IMR-90 (cell line): ENCODE data around the gene TMOD2. TPM values are rescaled to one million over a fixed set of nuclear protein-coding genes. Genes with fewer than 3 reads are reported as not detected.

Experiments used
- ATAC-seq: fragments of 200-7000 bp; cut with Tn5 transposase; 2 replicates; pipeline ENCODE4 v1.9.1; 2020; ENCODE audit warnings: low read depth, mild to moderate bottlenecking, moderate library complexity
- BruUV-seq: library from RNA; stranded (reverse); fragments of 400-500 nt; replicated peaks from 2 replicates; lab custom pipeline; 2021; lab: Mats Ljungman, UMichigan
- CTCF ChIA-PET: fragments of 300-600 bp; formaldehyde crosslinking; extraction: SDS; loops from one replicate; lab custom pipeline; 2021; ENCODE audit warnings: antibody characterized with exemption; lab: Yijun Ruan, JAX
- POLR2A ChIA-PET: fragments of 300-600 bp; sonication (Branson Sonifier 250); formaldehyde crosslinking; loops from one replicate; lab custom pipeline; 2022; ENCODE audit warnings: antibody characterized with exemption; ENCODE audit not compliant: unreplicated experiment; lab: Charles Lee
- DNase-seq: peaks from one replicate; pipeline ENCODE4 v3.0.0; 2013
- H2AFZ ChIP-seq: replicated peaks from 2 replicates; pipeline ENCODE3; 2013; ENCODE audit warnings: low read length, mild to moderate bottlenecking; ENCODE audit not compliant: poor library complexity
- H2AK5ac ChIP-seq: 2 replicates; pipeline ENCODE4 v1.6.1; 2013; ENCODE audit warnings: low read depth, low read length, inconsistent platforms
- H2AK9ac ChIP-seq: replicated peaks from 2 replicates; pipeline ENCODE3; 2013; ENCODE audit warnings: mild to moderate bottlenecking, low read depth, low read length, moderate library complexity; ENCODE audit not compliant: poor library complexity
- H2BK120ac ChIP-seq: 2 replicates; pipeline ENCODE4 v1.6.1; 2013; ENCODE audit warnings: low read depth, low read length, inconsistent platforms
- H2BK15ac ChIP-seq: 3 replicates; pipeline ENCODE4 v1.6.1; 2013; ENCODE audit warnings: low read depth, low read length, inconsistent platforms
- H2BK20ac ChIP-seq: 2 replicates; pipeline ENCODE4 v1.6.1; 2013; ENCODE audit warnings: low read depth, mild to moderate bottlenecking, inconsistent platforms, low read length, moderate library complexity
- H2BK5ac ChIP-seq: 2 replicates; pipeline ENCODE4 v1.6.1; 2013; ENCODE audit warnings: mild to moderate bottlenecking, low read depth, low read length, inconsistent platforms; ENCODE audit not compliant: poor library complexity, severe bottlenecking
- H3K14ac ChIP-seq: replicated peaks from 2 replicates; pipeline ENCODE4 v1.6.1; 2013; ENCODE audit warnings: low read depth, low read length, inconsistent platforms
- H3K18ac ChIP-seq: 2 replicates; pipeline ENCODE4 v1.6.1; 2013; ENCODE audit warnings: low read depth, low read length, control low read depth
- H3K23ac ChIP-seq: 2 replicates; pipeline ENCODE4 v1.6.1; 2013; ENCODE audit warnings: low read depth, low read length, inconsistent platforms
- H3K27ac ChIP-seq: 2 replicates; pipeline ENCODE4 v1.5.1; 2013; ENCODE audit warnings: mild to moderate bottlenecking, control low read depth, low read length; ENCODE audit not compliant: insufficient read depth
- H3K27me3 ChIP-seq: 2 replicates; pipeline ENCODE4 v1.6.1; 2013; ENCODE audit warnings: low read length; ENCODE audit not compliant: control insufficient read depth, insufficient read depth
- H3K36me3 ChIP-seq: 2 replicates; pipeline ENCODE4 v1.6.1; 2013; ENCODE audit warnings: low read length, mixed read lengths; ENCODE audit not compliant: control insufficient read depth, insufficient read depth
- H3K4ac ChIP-seq: 2 replicates; pipeline ENCODE4 v1.6.1; 2013; ENCODE audit warnings: low read depth, low read length, inconsistent platforms
- H3K4me1 ChIP-seq: 2 replicates; pipeline ENCODE4 v1.6.1; 2013; ENCODE audit warnings: low read length, mixed read lengths; ENCODE audit not compliant: control insufficient read depth, insufficient read depth
- H3K4me2 ChIP-seq: 2 replicates; pipeline ENCODE4 v1.6.1; 2013; ENCODE audit warnings: low read depth, mild to moderate bottlenecking, control low read depth, low read length, moderate library complexity
- H3K4me3 ChIP-seq: 2 replicates; pipeline ENCODE4 v1.5.1; 2013; ENCODE audit warnings: low read depth, mild to moderate bottlenecking, control low read depth, low read length, moderate library complexity; ENCODE audit not compliant: insufficient read depth
- H3K56ac ChIP-seq: 2 replicates; pipeline ENCODE4 v1.6.1; 2013; ENCODE audit warnings: low read length, inconsistent platforms; ENCODE audit not compliant: insufficient read depth; ENCODE audit errors: extremely low read depth
- H3K79me1 ChIP-seq, 2 experiments: 2 replicates each; pipeline ENCODE4 v1.6.1; 2013; ENCODE audit warnings: low read length in 2 of 2, inconsistent platforms in 1 of 2, low read depth in 1 of 2
- H3K9ac ChIP-seq: 2 replicates; pipeline ENCODE4 v1.6.1; 2013; ENCODE audit warnings: low read depth, low read length, control low read depth
- H3K9me1 ChIP-seq: 2 replicates; pipeline ENCODE4 v1.6.1; 2013; ENCODE audit warnings: low read length, inconsistent platforms; ENCODE audit not compliant: insufficient read depth
- H3K9me3 ChIP-seq: 2 replicates; pipeline ENCODE4 v1.6.1; 2013; ENCODE audit warnings: low read length; ENCODE audit not compliant: control insufficient read depth, insufficient read depth
- H4K20me1 ChIP-seq: 2 replicates; pipeline ENCODE4 v1.6.1; 2013; ENCODE audit warnings: low read length, inconsistent platforms; ENCODE audit not compliant: insufficient read depth
- H4K5ac ChIP-seq: 2 replicates; pipeline ENCODE4 v1.6.1; 2013; ENCODE audit warnings: mild to moderate bottlenecking, low read depth, low read length, control low read depth
- H4K8ac ChIP-seq, 2 experiments: 2 replicates each; pipeline ENCODE4 v1.6.1; 2013; ENCODE audit warnings: low read depth in 2 of 2, low read length in 2 of 2, control low read depth in 1 of 2, inconsistent platforms in 1 of 2
- H4K91ac ChIP-seq: 2 replicates; pipeline ENCODE4 v1.6.1; 2013; ENCODE audit warnings: low read depth, low read length, inconsistent platforms; ENCODE audit not compliant: insufficient read depth
- BHLHE40 ChIP-seq: fragments of 150-350 bp; IDR thresholded peaks from 2 replicates; pipeline ENCODE4 v1.6.1; 2016; ENCODE audit warnings: mild to moderate bottlenecking, low read depth, low read length
- CEBPB ChIP-seq: IDR thresholded peaks from 2 replicates; pipeline ENCODE4 v1.6.1; 2012; ENCODE audit warnings: low read depth, low read length, improper control_type of control experiment
- CHD1 ChIP-seq: IDR thresholded peaks from 2 replicates; pipeline ENCODE4 v1.6.1; 2012; ENCODE audit warnings: low read depth, low read length, improper control_type of control experiment
- FOS ChIP-seq: fragments of 150-350 bp; IDR thresholded peaks from 2 replicates; pipeline ENCODE4 v1.6.1; 2016; ENCODE audit warnings: low read depth, low read length
- MAFK ChIP-seq: IDR thresholded peaks from 2 replicates; pipeline ENCODE4 v1.6.1; 2012; ENCODE audit warnings: low read depth, low read length, improper control_type of control experiment
- MAZ ChIP-seq: IDR thresholded peaks from 2 replicates; pipeline ENCODE4 v1.6.1; 2012; ENCODE audit warnings: low read depth, mild to moderate bottlenecking, low read length, improper control_type of control experiment, moderate library complexity, borderline replicate concordance
- MXI1 ChIP-seq: IDR thresholded peaks from 2 replicates; pipeline ENCODE4 v1.6.1; 2012; ENCODE audit warnings: low read depth, mild to moderate bottlenecking, low read length, moderate library complexity, borderline replicate concordance
- NFE2L2 ChIP-seq: fragments of 150-350 bp; IDR thresholded peaks from 2 replicates; pipeline ENCODE4 v1.6.1; 2016; ENCODE audit warnings: low read depth, mild to moderate bottlenecking, low read length
- POLR2A ChIP-seq: IDR thresholded peaks from 2 replicates; pipeline ENCODE4 v1.6.1; 2012; ENCODE audit warnings: mild to moderate bottlenecking, low read depth, low read length
- RAD21 ChIP-seq: IDR thresholded peaks from 2 replicates; pipeline ENCODE4 v1.6.1; 2012; ENCODE audit warnings: low read length, improper control_type of control experiment
- RCOR1 ChIP-seq: IDR thresholded peaks from 2 replicates; pipeline ENCODE4 v1.6.1; 2012; ENCODE audit warnings: mild to moderate bottlenecking, low read length, improper control_type of control experiment; ENCODE audit not compliant: insufficient replicate concordance
- RFX5 ChIP-seq: IDR thresholded peaks from 2 replicates; pipeline ENCODE4 v1.8.0; 2012; ENCODE audit warnings: low read depth, mild to moderate bottlenecking, low read length, moderate library complexity
- SMC3 ChIP-seq: fragments of 150-350 bp; IDR thresholded peaks from 2 replicates; pipeline ENCODE4 v1.6.1; 2016; ENCODE audit warnings: low read depth, mild to moderate bottlenecking, antibody characterized with exemption, low read length, moderate library complexity
- WGBS, 2 experiments: methylation state at CpG; one replicate each; pipeline versions ENCODE4 v1.1.5 to v1.1.7; 2013; ENCODE audit warnings: missing lambda C conversion rate in 2 of 2; ENCODE audit not compliant: insufficient read length in 1 of 2; ENCODE audit errors: extremely low coverage in 2 of 2; 5-methylcytosine and 5-hydroxymethylcytosine counted together
- dilution Hi-C: fragments of 300-500 bp; cut with HindIII; formaldehyde crosslinking; loops from one replicate; pipeline ENCODE4 v1.14.3; 2018; ENCODE audit warnings: low sequenced_read_pairs; ENCODE audit not compliant: unreplicated experiment
- in situ Hi-C: fragments of 300-500 bp; cut with MboI; formaldehyde crosslinking; loops from 3 replicates; pipeline ENCODE4 v1.14.3; 2019; ENCODE audit warnings: low sequenced_read_pairs, inconsistent platforms, mixed read lengths
- intact Hi-C: fragments of 100-400 bp; cut with micrococcal nuclease; formaldehyde crosslinking; loops from 2 replicates; pipeline ENCODE4 v1.10.0; 2022
- polyA plus RNA-seq, 3 experiments: library from polyadenylated mRNA; depleted of rRNA; stranded (reverse); fragments of >200 nt; gene quantifications; 2 replicates each; pipeline ENCODE4 v1.2.3, GENCODE V29; 2012; ENCODE audit warnings: low replicate concordance in 1 of 3
- total RNA-seq: library from RNA; depleted of rRNA; stranded (reverse); fragments of >200 nt; gene quantifications from 2 replicates; pipeline ENCODE4 v1.2.3, GENCODE V29; 2012
- TF ChIP-seq, protein P1 (sequence below): fragments of 150-350 bp; IDR thresholded peaks from 2 replicates; pipeline ENCODE4 v1.6.1; 2016; ENCODE audit warnings: low read depth, mild to moderate bottlenecking, low read length, moderate library complexity, borderline replicate concordance
- TF ChIP-seq, protein P2 (sequence below): fragments of 150-350 bp; IDR thresholded peaks from 2 replicates; pipeline ENCODE4 v1.6.1; 2017; ENCODE audit warnings: mild to moderate bottlenecking, antibody characterized with exemption, low read length, low read depth
- TF ChIP-seq, protein P3 (sequence below): conservative IDR thresholded peaks from 2 replicates; pipeline ENCODE4 v1.5.1; 2012; ENCODE audit warnings: mild to moderate bottlenecking, low read depth, low read length, improper control_type of control experiment

Gene TMOD2
- total and polyA plus RNA-seq, 2 of the 4 experiments (the other 2 are of a cell fraction), result 2.8 to 5.4 TPM

DNA sequence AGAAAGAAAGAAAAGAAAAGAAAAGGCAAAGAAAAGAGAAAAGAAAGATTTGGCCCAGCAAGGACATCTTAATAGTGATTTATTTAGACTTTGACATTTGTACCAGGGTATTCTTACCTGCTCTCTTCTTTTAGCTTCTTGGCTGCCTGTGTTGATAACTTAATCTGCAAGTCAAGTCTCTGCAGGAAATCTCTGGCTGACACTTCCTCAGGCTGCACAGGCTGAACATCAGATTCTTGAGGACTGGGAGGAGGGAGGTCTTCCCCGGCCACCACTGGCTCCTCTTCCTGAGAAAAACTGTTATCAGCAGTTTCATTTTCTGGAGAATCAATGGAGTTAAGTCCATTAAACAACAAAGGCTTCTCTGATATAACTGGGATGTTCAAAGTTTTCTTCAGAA, 26.7 kb upstream of the TMOD2 start:
- Histone ChIP-seq H2BK5ac (no peak overlapping the region), H3K4ac (no peak overlapping the region), H2AFZ (no peak overlapping the region), H3K36me3 (no peaks in the 10 kb centered on the region), H3K27ac (no peak overlapping the region), H3K14ac (no peak overlapping the region), H4K20me1 (peaks cover 13% of the 10 kb centered on the region), H4K5ac (no peak overlapping the region), H2AK9ac (no peak overlapping the region), H3K18ac (no peak overlapping the region), H3K4me1 (peaks cover 14% of the 10 kb centered on the region), H2BK120ac (no peak overlapping the region), H3K23ac (no peak overlapping the region), H4K91ac (no peak overlapping the region; the same call in 1 of the 2 replicates), H3K9ac (no peak overlapping the region), H2AK5ac (no peak overlapping the region), H3K79me1 (peaks cover 3 to 31% of the 10 kb centered on the region in 2 experiments; a peak in 3 of 4 replicates), H2BK20ac (no peak overlapping the region), H3K9me1 (peaks cover 14% of the 10 kb centered on the region), H3K4me2 (no peak overlapping the region), H2BK15ac (no peak overlapping the region), H3K27me3 (no peaks in the 10 kb centered on the region), H3K9me3 (no peaks in the 10 kb centered on the region), H3K4me3 (no peak overlapping the region), H3K56ac (no peak overlapping the region), H4K8ac (no peak overlapping the region)
- dilution Hi-C loops, result no loop called here
- in situ Hi-C loops, result no loop called here
- ATAC-seq (no peak), DNase-seq (no peak)
- WGBS, 2 experiments, result no CpG with 5 or more reads among the region's 1 CpG
- TF ChIP-seq RFX5 (no peak), BHLHE40 (no peak), SMC3 (no peak), RCOR1 (no peak), POLR2A (no peak), MAZ (no peak), NFE2L2 (no peak), CEBPB (no peak), MAFK (no peak), FOS (no peak), MXI1 (no peak), RAD21 (no peak), CHD1 (no peak)
- TF ChIP-seq, protein P1, sequence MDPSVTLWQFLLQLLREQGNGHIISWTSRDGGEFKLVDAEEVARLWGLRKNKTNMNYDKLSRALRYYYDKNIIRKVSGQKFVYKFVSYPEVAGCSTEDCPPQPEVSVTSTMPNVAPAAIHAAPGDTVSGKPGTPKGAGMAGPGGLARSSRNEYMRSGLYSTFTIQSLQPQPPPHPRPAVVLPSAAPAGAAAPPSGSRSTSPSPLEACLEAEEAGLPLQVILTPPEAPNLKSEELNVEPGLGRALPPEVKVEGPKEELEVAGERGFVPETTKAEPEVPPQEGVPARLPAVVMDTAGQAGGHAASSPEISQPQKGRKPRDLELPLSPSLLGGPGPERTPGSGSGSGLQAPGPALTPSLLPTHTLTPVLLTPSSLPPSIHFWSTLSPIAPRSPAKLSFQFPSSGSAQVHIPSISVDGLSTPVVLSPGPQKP, result no peak
- TF ChIP-seq, protein P2, sequence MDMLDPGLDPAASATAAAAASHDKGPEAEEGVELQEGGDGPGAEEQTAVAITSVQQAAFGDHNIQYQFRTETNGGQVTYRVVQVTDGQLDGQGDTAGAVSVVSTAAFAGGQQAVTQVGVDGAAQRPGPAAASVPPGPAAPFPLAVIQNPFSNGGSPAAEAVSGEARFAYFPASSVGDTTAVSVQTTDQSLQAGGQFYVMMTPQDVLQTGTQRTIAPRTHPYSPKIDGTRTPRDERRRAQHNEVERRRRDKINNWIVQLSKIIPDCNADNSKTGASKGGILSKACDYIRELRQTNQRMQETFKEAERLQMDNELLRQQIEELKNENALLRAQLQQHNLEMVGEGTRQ, result no peak
- TF ChIP-seq, protein P3, sequence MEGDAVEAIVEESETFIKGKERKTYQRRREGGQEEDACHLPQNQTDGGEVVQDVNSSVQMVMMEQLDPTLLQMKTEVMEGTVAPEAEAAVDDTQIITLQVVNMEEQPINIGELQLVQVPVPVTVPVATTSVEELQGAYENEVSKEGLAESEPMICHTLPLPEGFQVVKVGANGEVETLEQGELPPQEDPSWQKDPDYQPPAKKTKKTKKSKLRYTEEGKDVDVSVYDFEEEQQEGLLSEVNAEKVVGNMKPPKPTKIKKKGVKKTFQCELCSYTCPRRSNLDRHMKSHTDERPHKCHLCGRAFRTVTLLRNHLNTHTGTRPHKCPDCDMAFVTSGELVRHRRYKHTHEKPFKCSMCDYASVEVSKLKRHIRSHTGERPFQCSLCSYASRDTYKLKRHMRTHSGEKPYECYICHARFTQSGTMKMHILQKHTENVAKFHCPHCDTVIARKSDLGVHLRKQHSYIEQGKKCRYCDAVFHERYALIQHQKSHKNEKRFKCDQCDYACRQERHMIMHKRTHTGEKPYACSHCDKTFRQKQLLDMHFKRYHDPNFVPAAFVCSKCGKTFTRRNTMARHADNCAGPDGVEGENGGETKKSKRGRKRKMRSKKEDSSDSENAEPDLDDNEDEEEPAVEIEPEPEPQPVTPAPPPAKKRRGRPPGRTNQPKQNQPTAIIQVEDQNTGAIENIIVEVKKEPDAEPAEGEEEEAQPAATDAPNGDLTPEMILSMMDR, result no peak
- BruUV-seq, result no TSS peak
- intact Hi-C loops, result no loop called here
- POLR2A ChIA-PET, result no interaction called here
- CTCF ChIA-PET, result no interaction called here
